GM21360 (cell line): Measurements from ENCODE around the gene NAT10.

Source experiments
- ATAC-seq: cut with Tn5 transposase; IDR thresholded peaks from one replicate; pipeline ENCODE4 v1.9.1; 2021; ENCODE audit warnings: mild to moderate bottlenecking, moderate library complexity; ENCODE audit not compliant: unreplicated experiment

Gene NAT10

GRCh38 chr11:34184505-34185015 lies 79.1 kb downstream of the NAT10 start:
- ATAC-seq, result no peak

- no peak for ATAC-seq
Measured at GRCh38 chr11:34185926-34186841, 80.8 kb downstream of the NAT10 start.

- ATAC-seq, result no peak
Measured at GRCh38 chr11:34188181-34188580, 82.8 kb downstream of the NAT10 start.

GRCh38 chr11:34189191-34189590 lies 83.8 kb downstream of the NAT10 start:
- ATAC-seq, result no peak

- ATAC-seq, result no peak
Measured at GRCh38 chr11:34190192-34191139, 85.0 kb downstream of the NAT10 start.

- no peak for ATAC-seq
Measured at GRCh38 chr11:34191578-34191977, 86.1 kb downstream of the NAT10 start.

GRCh38 chr11:34192481-34193401 lies 87.3 kb downstream of the NAT10 start:
- ATAC-seq, result no peak

GRCh38 chr11:34194576-34195335 lies 89.3 kb downstream of the NAT10 start:
- ATAC-seq, result no peak
